HG02678 (cell line): ENCODE measurements around the gene NHSL1.

Experiments
- ATAC-seq: cut with Tn5 transposase; IDR thresholded peaks from one replicate; pipeline ENCODE4 v1.9.1; 2021; ENCODE audit warnings: mild to moderate bottlenecking, moderate library complexity; ENCODE audit not compliant: unreplicated experiment

Gene NHSL1

DNA sequence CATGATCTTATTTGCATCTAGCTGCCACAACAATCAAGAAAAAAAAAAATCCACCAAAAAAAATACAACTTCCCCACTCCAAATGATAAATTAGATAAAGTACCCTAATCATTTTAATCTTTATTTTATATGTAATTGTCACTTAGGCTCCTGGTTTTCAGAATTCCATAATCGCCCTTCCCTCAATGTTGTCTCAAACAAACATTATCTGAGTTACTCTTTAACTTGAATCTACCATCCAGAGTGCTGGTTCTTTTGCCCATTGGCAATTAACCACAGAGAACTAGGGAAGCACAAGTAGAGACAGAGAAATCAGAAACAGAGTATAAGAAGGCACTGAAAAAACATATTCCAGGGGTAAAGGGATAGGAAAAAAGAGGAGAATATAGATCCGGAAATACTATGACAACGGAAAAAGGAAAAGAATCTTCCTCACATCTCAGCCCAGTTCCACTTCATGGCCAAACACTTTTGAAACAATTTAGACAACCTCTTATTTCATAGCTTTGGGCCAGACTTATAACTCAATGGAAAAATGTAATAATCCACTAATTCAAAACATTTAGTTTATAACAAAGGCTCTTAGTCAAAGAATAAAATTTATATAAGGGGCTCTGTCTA is 861 bp upstream of the NHSL1 start:
- no peak for ATAC-seq

DNA sequence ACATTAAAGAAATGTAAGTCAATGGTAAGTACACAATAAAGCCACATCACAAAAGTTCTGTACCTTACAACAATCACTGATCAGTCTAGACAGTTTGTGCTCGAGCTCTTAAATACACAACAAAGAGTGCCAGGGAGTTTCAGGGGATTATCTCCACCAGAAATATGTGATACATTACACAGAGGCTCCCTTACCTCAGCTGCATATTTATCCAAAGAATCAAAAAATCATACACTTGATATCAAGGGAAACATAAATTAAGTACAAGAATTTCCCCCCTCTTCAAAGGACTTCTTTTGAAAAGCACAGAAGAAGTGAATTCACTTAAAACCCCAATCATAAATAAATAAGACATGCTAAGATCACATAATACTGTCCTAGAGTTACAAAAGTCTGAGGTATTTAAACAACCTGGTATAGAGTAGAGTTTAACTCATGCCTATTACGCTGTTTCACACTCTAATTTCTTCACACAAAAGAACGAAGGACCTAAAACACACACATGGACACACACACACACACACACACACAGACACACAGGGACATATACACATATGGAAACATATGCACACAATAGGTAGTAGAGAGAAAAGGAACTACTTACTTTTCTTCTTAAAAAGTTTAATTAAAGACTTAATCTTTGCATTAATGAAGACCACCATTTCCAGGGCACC is 528 bp downstream of the NHSL1 start:
- ATAC-seq, result peak; percentile 6

DNA sequence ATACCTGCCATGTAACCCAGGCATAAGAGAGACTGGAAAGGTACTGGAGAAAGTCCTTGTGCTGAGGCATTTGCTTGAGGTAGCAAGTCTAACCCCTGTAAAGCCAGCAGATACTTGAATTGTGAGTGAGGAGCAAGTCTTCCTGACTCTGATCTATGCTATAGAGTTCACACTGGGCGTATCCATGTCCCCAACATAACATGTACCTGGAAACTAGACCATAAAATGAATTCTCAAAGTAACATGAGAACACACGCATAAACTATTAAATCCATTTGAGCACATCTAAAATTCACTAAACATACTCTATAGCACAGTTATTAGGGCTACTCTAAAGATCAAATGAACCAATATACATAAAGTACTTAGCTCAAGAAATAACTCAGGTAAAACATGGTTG is 2.0 kb downstream of the NHSL1 start:
- no peak for ATAC-seq

DNA sequence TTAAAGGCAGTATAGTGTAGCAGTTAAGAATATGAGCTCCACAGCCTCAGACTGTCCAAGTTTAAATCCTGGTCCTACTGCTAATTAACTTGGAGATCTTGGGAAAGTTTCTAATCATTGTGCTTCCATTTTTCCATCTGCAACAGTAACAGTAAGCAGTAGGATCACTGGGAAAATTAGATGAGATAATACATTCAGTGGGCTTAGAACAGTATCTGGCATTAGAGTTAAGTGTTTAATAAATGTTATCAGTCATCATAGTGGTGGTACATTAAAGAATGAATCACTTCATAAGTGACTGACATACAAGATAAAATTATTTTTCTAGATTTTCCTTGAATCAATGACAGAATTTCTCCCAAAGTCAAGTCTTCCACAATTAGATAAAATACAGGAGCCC is 5.0 kb downstream of the NHSL1 start:
- no peak for ATAC-seq

DNA sequence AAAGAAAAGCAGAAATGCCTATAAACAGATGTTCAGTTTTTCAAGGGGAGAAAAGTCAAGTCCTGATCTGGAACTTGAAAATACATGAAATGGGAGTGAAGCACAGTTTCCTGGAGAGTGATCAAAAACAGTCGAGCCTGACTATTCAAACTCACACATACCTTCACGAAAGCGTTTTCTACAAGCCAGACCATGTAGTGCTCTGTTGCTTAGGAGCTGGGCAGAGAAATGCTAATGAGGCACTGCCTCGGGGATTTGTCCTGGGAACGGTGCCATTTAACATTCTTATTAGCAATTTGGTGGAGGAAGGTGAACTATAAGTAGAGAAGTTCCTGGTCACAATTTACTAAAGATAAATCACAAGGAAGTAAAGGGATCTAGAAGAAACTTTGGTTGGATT is 5.9 kb downstream of the NHSL1 start:
- ATAC-seq, result no peak

DNA sequence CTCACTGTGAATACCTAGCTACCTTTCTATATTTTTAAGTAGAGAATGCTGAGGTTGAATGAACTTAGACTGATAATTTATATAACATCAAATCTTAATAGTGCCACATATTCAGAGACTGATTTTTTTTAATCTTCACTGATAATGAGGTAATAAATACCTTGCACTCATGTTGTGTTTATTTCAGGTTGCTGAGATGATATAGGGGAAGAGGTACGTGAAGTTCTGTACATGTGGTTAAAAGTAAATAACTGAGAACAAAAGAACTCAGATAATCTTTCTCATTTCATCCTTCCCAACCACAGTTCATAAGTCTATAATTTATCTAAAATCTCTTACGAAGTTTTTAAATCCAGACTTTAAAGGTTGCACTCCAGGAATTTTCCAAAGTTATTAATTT is 6.4 kb downstream of the NHSL1 start:
- no peak for ATAC-seq

DNA sequence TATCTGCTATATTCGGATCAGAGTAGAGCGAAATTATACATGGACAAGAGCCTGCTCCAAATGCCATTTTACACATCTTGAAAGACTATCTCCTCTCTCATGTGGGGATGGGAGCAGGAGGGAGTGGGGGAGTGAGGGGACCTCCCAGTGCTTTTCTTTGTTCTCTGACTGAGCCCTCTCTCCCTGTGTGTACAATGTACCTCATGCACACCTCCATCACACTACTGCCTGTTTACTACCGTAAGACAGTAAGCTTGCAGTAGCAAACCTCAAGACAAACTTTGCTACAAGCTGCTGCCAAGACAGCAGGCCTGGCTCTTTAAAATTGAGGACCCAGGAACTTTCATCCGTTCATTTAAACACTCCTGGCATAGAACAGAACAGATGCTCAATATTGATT is 7.2 kb downstream of the NHSL1 start:
- ATAC-seq, result no peak

DNA sequence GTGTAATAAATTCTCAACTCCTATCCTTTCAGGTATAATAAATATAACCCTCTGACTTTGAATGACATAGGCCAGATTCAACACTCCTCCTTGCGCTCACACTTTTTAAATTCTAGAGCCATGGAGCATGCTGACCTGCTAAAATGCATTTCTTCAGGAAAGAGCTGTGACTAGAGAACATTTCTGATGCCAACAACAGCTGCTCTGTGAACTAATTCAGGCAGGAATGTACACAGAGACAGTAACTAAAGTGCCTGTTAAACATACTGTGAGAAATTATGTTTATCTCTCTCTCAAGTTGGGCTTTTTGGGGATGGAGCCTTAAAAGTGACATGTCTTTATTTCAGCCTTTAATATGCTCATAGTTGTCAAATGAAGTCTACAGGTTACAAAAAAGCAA is 8.3 kb downstream of the NHSL1 start:
- no peak for ATAC-seq

DNA sequence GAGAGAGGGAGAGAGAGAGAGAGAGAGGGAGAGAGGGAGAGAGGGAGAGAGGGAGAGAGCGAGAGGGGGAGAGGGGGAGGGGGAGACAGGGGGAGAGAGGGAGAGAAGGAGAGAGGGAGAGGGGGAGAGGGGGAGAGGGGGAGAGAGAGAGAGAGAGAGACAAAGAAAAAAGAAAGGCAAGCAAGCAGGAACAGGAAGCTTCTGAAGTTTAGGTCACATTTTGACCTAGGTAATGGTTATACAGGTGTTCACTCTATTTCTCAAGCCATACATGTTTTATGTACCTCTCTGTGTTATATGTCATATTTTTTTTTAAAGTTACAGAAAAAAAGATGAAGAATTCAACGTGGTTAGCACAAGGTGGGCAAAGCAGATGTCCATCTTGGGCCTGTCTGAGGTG is 9.4 kb downstream of the NHSL1 start:
- no peak for ATAC-seq

DNA sequence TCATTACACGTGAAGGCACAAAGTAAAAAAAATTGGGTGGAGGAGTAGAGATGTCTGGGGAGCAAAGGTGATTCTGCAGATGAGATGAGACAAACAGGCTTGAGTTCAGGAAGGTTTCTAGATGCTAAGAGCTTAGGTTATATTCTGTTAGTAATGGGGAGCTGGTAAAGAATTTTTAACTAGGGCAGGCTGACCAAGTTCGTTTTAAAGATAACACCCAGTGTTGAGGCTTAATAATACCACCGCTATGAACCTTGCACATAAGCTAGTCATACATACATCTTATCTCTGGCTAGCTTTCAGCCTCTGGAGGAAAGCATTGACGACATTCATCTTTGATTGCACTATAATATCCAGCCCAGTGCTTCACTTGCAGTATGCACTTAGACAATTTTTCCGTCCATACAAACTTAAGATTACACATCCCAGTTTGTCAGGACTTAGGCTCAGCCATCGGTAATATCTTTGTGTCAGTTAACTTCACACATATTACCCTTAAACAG is 12.1 kb downstream of the NHSL1 start:
- no peak for ATAC-seq

DNA sequence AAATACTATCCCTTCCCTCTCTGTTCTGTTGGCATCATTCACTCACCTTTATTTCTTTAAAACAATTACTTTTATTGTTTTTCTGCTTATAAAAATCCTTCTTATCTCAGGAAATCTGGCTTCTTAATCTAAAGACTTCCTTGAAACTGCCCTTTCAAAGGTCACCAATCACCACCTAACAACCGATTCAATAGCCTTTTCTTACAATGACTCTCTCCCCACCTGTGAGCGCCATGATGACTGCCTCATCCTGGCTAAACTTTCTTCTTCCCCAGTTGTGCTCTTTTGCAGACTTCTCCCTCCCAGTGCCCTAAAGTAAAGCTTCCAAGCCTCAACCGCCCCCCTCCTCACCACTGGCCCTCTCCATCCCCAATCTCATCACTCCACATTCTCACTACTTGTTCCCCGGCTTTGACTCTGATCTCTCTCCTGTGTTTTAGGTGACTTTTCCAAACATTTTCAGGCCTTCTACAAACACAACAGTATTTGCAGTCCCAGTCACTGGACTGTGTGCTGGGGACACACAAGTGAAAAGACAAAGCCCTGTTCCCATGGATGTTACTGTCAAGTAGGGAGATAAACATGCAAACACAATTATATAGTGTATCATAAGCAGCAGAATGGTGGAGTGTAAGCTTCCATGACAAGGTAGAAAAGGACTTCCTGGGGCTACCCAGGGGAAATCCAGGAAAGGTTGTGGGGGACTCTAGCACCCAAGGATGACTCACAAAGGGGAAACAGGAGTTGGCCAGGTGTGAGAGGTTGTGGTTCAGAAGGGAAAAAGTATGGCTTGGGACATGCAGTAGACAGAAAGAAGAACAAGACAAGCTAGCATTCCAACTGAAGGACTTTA is 12.8 kb downstream of the NHSL1 start:
- ATAC-seq, result no peak

DNA sequence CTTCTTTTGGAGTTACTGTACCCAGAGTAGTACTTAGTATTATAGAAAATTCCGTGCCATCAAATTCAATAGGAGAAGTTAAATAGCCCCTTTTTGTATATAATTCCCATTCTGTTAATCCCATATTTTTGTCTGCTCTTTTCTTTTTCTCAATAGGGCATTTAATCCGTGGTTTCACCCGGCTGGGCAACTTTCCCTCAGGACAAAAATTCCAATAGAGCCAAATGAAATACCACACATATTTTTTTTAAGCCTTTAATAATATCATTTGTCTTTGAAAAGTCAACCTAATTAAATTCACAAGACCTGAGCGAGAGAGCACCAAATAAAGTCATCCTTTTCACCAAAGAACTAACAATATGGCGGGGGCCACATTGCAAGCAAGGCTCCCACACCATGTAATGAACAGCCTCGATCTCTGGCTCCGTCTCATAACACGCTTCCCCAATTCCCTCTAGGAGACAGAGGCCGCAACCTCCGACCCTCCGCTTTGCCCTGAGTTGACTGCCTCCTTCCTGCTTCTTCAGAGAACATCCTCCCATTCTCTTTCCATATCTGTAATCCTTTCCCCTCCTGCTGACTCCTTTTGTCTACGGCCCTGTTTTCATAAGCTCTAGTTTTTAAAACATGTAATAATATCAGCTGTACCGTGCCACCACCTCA is 13.6 kb downstream of the NHSL1 start:
- no peak for ATAC-seq

DNA sequence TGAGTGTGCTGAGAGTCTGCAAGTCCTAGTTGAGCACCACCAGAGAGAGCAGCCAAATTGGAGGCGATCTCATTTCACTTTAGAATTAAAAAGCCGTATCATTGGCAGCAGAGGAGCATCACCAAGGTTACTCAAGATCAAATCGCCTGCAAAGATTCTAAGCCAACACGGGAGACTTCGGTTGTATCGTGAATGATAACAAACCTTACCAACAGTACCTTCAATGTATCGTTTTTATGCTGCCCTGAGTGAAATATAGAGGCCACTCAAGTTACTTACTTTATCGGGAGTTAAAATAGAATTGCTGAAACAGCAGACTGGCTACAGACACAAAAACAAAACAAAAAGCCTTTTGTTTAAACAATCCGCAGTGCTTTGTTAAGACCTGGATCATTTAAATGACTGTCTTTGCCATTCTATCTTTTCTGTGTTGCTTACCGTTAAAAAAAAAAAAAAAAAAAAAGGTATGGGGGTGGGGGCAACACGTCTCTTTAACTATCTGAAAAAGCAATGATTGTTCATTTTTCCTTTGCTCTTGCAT is 14.2 kb downstream of the NHSL1 start:
- ATAC-seq, result no peak

DNA sequence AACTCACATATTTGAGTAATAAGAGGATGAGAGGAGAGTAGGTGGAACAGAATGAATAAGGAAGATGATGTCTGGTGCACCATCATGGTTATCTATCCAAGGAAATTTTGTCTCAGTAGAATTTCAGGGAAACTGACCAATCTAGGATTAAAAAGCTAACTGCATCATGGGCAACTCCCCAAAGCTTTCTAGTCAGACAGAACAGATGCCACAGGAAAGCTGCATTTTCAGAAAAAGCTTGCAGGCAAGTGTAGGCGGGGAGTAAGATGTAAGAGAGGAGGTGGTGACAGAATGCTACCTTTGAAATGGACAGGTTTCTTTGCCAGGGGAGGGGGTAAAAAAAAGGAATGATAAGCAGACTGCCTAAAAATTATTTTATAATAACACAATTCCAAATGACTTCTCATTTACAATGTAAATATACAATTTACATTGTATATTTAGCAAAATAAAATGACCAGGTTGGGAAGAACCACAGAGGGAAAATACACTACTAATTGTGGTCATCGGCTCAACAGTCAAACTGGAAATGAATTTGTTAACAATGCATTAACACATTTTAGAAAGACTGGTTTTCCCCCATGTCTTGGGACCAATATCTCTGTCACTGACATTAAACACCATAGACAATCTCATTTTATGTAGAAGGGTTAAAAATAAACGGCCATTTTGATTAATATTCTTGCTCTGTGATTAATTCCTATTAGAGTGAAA is 15.1 kb downstream of the NHSL1 start:
- ATAC-seq, result no peak

DNA sequence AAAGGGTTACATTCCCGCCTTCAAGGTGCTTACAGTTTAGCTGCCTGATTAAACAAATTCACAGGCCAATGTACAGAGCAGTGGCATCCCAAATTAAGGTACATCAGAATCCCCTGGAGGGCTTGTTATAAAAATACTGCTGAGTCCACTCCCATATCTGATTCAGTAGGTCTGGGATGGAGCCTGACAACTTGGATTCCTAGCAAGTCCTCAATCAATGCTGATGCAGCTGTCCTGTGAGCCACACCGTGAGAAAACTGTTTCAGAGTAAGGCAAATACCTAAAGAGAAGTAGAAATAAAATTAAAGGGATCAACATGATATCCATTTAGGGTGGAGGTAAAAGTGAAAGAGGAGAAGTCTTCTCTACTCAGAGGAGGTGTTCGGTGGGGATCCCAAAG is 16.5 kb downstream of the NHSL1 start:
- ATAC-seq, result no peak

DNA sequence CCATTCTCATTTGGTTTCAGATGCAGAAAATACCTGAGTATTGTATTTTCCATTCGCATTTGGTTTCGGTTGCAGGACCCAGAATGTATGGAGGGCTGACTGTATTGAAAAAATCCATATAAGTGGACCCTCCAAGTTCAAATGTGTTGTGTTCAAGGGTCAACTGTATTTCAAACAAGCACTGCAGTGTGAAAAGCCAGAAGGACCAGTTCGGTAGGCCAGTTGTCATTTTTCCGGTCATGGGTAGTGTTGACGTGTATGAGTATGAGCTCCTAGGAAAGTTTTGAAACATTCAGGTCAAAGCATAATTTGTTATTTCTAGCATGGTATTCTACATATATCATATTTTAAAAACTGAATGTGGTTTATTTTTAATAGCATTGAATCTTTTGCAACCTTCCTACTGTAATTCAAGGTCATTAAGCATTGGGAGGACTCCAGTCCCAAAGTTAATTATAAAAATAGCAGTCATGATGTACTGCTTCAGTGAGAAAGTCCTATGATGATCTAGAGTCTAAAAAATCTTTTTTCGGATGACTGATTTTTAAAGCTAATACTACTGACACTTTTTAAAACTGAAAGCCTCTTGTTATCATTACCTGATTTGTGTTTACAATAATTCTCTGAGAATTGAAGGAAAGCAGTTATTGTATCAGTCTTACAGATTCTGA is 18.9 kb downstream of the NHSL1 start:
- no peak for ATAC-seq

DNA sequence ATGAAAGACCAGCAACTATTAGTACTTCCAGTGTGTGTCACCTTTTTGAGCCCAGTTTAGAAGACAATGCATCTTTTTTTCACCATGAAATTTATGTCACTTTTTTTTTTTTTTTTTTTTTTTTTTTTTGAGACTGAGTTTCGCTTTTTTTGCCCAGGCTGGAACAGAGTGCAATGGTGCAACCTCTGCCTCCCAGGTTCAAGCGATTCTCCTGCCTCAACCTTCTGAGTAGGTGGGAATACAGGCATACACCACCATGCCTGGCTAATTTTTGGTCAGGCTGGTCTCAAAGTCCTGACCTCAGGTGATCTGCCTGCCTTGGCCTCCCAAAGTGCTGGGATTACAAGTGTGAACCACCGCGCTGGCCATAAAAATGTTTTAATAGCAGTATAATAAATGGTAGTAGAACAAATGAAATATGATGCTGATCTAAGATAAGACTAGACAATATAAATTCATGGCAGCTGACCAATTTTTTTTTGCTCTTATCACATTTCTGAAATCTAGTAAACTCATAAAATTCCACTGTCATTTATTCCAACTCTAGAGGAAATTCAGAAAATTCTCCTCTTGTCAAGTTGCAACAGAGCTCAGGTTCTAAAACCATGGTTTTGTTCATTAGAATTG is 21.3 kb downstream of the NHSL1 start:
- no peak for ATAC-seq

DNA sequence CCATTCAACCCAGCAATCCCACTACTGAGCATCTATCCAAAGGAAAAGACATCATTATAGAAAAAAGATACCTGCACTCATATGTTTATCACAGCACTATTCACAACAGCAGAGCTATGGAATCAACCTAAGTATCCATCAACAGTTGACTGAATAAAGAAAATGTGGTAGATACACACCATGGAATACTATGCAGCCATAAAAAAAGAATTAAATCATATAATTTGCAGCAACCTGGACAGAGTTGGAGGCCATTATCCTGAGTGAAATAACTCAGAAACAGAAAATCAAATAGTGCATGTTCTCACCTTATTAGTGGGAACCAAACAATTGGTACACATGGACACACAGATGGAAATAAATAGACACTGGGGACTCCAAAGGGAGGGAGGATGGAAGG is 23.2 kb downstream of the NHSL1 start:
- ATAC-seq, result no peak

DNA sequence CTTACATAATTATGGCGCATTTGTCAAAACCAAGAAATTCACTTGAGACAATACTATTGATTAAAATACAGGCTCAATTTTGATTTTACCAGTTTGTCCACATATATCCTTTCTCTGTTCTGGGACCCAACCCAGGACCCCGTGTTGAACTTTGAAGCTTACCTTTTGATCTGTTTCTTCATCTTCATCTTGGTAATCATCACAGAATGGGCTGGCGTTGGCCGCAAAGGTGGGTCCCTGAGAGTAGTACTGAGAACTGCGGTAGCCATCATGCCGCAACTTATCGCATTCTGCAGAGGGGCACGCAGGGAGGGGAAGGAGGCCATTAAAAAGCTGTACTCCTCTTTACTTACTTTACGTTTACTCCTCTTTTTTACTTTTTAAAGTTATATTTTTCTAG is 26.1 kb downstream of the NHSL1 start:
- no peak for ATAC-seq
